HepG2 (cell line): ENCODE data around the gene AEBP1. TPM values are rescaled to one million over a fixed set of nuclear protein-coding genes. Genes with fewer than 3 reads are reported as not detected.

Experiments used
- ATAC-seq: fragments of 200-7000 bp; cut with Tn5 transposase; 3 replicates; pipeline ENCODE4 v1.9.1; 2020; ENCODE audit warnings: mild to moderate bottlenecking, moderate library complexity
- BruUV-seq: library from RNA; stranded (reverse); fragments of 400-500 nt; replicated peaks from 2 replicates; lab custom pipeline; 2021; lab: Mats Ljungman, UMichigan
- CTCF ChIA-PET: fragments of 300-600 bp; formaldehyde crosslinking; extraction: SDS; loops from one replicate; lab custom pipeline; 2021; ENCODE audit warnings: low total read pairs, inconsistent platforms, low intra/inter-chr PET ratio; lab: Yijun Ruan, JAX
- POLR2A ChIA-PET: fragments of 350-600 bp; sonication (Branson Sonifier 250); formaldehyde crosslinking; loops from one replicate; lab custom pipeline; 2020; ENCODE audit warnings: antibody characterized with exemption, inconsistent platforms; lab: Yijun Ruan, JAX
- DNase-seq: peaks from one replicate; pipeline ENCODE4 v3.0.0-alpha.2; 2015; ENCODE audit warnings: low spot score
- FAIRE-seq: peaks from 3 replicates; lab custom pipeline; 2011; peaks lifted over from hg19 to GRCh38; lab: Jason Lieb, UNC
- H2AFZ ChIP-seq: one replicate; pipeline ENCODE4 v1.6.1; 2011; ENCODE audit warnings: low read length, inconsistent platforms
- H3K27ac ChIP-seq: fragments of 300-600 bp; 3 replicates; pipeline ENCODE4 v1.8.0; 2011; ENCODE audit warnings: mixed run types, mild to moderate bottlenecking, mixed read lengths, low read length, inconsistent platforms; ENCODE audit not compliant: insufficient read depth; ENCODE audit errors: extremely low read length
- H3K27me3 ChIP-seq, 2 experiments: fragments of 200-600 bp in 1 of 2; 2 replicates in 1 of 2; 3 replicates in 1 of 2; pipeline versions ENCODE4 v1.6.0 to v1.8.0; 2011; ENCODE audit warnings: low read length in 2 of 2, mild to moderate bottlenecking in 2 of 2, moderate library complexity in 2 of 2, inconsistent platforms in 1 of 2; ENCODE audit not compliant: insufficient read depth in 2 of 2, control insufficient read depth in 1 of 2
- H3K36me3 ChIP-seq, 2 experiments: fragments of 200-600 bp in 1 of 2; replicated peaks in 1 of 2; 2 replicates in 1 of 2; 3 replicates in 1 of 2; pipeline versions ENCODE4 v1.5.1 to v1.8.0; 2011; ENCODE audit warnings: low read length in 2 of 2, inconsistent platforms in 1 of 2; ENCODE audit not compliant: insufficient read depth in 2 of 2, control insufficient read depth in 1 of 2
- H3K4me1 ChIP-seq: 2 replicates; pipeline ENCODE4 v1.5.1; 2012; ENCODE audit warnings: low read length, inconsistent platforms; ENCODE audit not compliant: insufficient read depth
- H3K4me2 ChIP-seq: 2 replicates; pipeline ENCODE4 v1.6.0; 2011; ENCODE audit warnings: low read depth, low read length, inconsistent platforms
- H3K4me3 ChIP-seq, 3 experiments: fragments of 200-600 bp in 1 of 3; sonication (generic), shearing (Covaris generic) in 1 of 3; replicated peaks in 1 of 3; 2 replicates each; pipeline ENCODE4 v1.5.1; 2011 to 2016; ENCODE audit warnings: low read length in 3 of 3, inconsistent platforms in 2 of 3, low read depth in 2 of 3, mild to moderate bottlenecking in 2 of 3, control low read depth in 1 of 3, mixed read lengths in 1 of 3; ENCODE audit not compliant: insufficient read depth in 1 of 3
- H3K79me2 ChIP-seq: one replicate; pipeline ENCODE4 v1.6.1; 2011; ENCODE audit warnings: low read length, inconsistent platforms; ENCODE audit not compliant: insufficient read depth
- H3K9ac ChIP-seq: 2 replicates; pipeline ENCODE4 v1.6.0; 2011; ENCODE audit warnings: mild to moderate bottlenecking, low read depth, low read length, inconsistent platforms; ENCODE audit not compliant: insufficient read depth
- H3K9me3 ChIP-seq: 2 replicates; pipeline ENCODE4 v1.5.1; 2012; ENCODE audit warnings: mild to moderate bottlenecking, low read length
- H4K20me1 ChIP-seq: 2 replicates; pipeline ENCODE4 v1.6.0; 2011; ENCODE audit warnings: inconsistent platforms, mild to moderate bottlenecking, low read length, moderate library complexity; ENCODE audit not compliant: insufficient read depth
- AKAP8 ChIP-seq: sonication (generic); formaldehyde crosslinking; IDR thresholded peaks from 2 replicates; pipeline ENCODE4 v1.5.1; 2020; ENCODE audit warnings: mild to moderate bottlenecking, missing genetic modification reagents
- HNRNPLL ChIP-seq: fragments of 200-400 bp; formaldehyde crosslinking; IDR thresholded peaks from 2 replicates; pipeline ENCODE4 v1.6.1; 2017; ENCODE audit warnings: mild to moderate bottlenecking, low read depth, low read length; ENCODE audit not compliant: poor library complexity, severe bottlenecking
- HNRNPUL1 ChIP-seq: fragments of 200-400 bp; formaldehyde crosslinking; IDR thresholded peaks from 2 replicates; pipeline ENCODE4 v1.6.1; 2017; ENCODE audit warnings: low read depth, mild to moderate bottlenecking, low read length, moderate library complexity
- KAT7 ChIP-seq: IDR thresholded peaks from 2 replicates; pipeline ENCODE4 v1.6.1; 2018; ENCODE audit warnings: borderline replicate concordance, missing compliant biosample characterization
- MLLT10 ChIP-seq: sonication (generic); formaldehyde crosslinking; IDR thresholded peaks from 2 replicates; pipeline ENCODE4 v1.4.0; 2020; ENCODE audit warnings: missing genetic modification reagents
- POLR2AphosphoS2 ChIP-seq: IDR thresholded peaks from 2 replicates; pipeline ENCODE4 v1.6.1; 2011; ENCODE audit warnings: low read depth, low read length, improper control_type of control experiment
- ZFP37 ChIP-seq: sonication (generic); formaldehyde crosslinking; IDR thresholded peaks from 2 replicates; pipeline ENCODE4 v1.4.0; 2020; ENCODE audit warnings: missing genetic modification reagents, borderline replicate concordance
- ZNF44 ChIP-seq: sonication (generic); formaldehyde crosslinking; IDR thresholded peaks from 2 replicates; pipeline ENCODE4 v1.5.1; 2020; ENCODE audit warnings: mild to moderate bottlenecking, missing genetic modification reagents
- ZSCAN25 ChIP-seq: sonication (generic); formaldehyde crosslinking; IDR thresholded peaks from 2 replicates; pipeline ENCODE4 v1.8.0; 2022; ENCODE audit warnings: mild to moderate bottlenecking, missing genetic modification reagents
- WGBS: methylation state at CpG from one replicate; pipeline ENCODE4 v1.1.6; 2017; ENCODE audit warnings: low lambda C conversion rate; 5-methylcytosine and 5-hydroxymethylcytosine counted together
- in situ Hi-C: cut with HindIII; loops from 2 replicates; pipeline ENCODE4 v1.10.0; 2017; ENCODE audit warnings: low pct_unique_long_range_greater_than_20kb; ENCODE audit not compliant: extremely low pct_ligation_motif_present
- intact Hi-C: fragments of 100-400 bp; cut with micrococcal nuclease; formaldehyde crosslinking; loops from one replicate; pipeline ENCODE4 v1.10.0; 2022; ENCODE audit not compliant: unreplicated experiment
- polyA plus RNA-seq, 8 experiments: library from polyadenylated mRNA; depleted of rRNA in 3 of 8; stranded (reverse) in 7 of 8; unstranded in 1 of 8; fragments of >200 nt; fragmentation: Illumina TruSeq in 4 of 8; extraction: Trizol in 4 of 8; gene quantifications; 2 replicates each; pipeline versions ENCODE4 v1.2.1 to v1.2.3, GENCODE V29; 2011 to 2016; ENCODE audit warnings: low read depth in 4 of 8, missing spikeins in 1 of 8, mixed read lengths in 1 of 8; ENCODE audit not compliant: insufficient read depth in 1 of 8
- total RNA-seq, 5 experiments: library from RNA; depleted of rRNA; stranded (reverse); fragments of >200 nt; fragmentation: Illumina TruSeq; extraction: Trizol; gene quantifications; 2 replicates each; pipeline ENCODE4 v1.2.3, GENCODE V29; 2016; ENCODE audit warnings: low read depth in 1 of 5
- TF ChIP-seq, protein P1 (sequence below): sonication (generic); formaldehyde crosslinking; IDR thresholded peaks from 2 replicates; pipeline ENCODE4 v1.8.0; 2022; ENCODE audit warnings: missing genetic modification reagents, mild to moderate bottlenecking, inconsistent platforms, borderline replicate concordance

Gene AEBP1
- total and polyA plus RNA-seq, 2 of the 13 experiments (the other 11 are each of a cell fraction or from before 2014, with no cell fraction given): 0.22 to 0.55 TPM

DNA sequence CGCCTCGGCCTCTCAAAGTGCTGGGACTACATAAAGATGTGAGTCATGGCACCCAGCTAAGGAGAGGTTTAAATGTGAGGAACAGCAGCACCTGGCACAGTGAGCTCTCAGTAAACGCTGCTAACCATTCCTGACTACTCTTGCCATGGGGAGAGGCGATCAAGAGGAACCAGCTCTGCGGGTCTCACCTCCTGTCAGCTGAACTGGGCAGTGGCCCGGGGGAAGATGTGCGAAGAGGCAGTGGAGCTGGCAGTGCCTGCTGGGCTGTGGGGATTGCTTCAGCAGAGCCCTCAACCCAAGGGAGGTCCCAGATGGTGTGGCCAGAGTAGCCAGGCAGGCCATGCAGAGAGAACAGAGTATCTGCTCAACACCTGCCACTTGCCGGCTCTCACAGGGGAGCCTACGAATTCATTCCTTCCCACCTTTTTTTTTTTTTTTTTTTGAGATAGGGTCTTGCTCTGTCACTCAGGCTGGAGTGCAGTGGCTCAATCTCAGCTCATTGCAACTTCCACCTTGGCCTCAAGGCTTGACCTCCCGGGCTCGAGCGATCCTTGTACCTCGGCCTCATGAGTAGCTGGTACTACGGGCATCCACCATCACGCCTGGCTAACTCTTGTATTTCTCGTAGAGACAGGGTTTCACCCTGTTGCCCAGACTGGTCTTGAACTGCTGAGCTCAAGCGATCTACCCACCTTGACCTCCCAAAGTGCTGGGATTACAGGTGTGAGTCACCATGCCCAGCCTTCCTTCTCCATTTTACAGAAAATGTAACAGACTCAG, 28.7 kb upstream of the AEBP1 start:
- no TSS peak for BruUV-seq
- no peak overlapping the region for H3K9ac ChIP-seq
- no peaks in the 10 kb centered on the region for H3K9me3 ChIP-seq
- POLR2A ChIA-PET: interaction anchor here (0.6 kb wide), 1 partner anchor 813 kb away, joined by 3 read pairs; no protein-coding TSS in a partner anchor
- TF ChIP-seq ZSCAN25 (CRISPR knock-in tag) (no peak), AKAP8 (CRISPR knock-in tag) (no peak), ZNF44 (CRISPR knock-in tag) (no peak), HNRNPUL1 (no peak), POLR2AphosphoS2 (no peak), KAT7 (no peak), HNRNPLL (no peak), ZFP37 (no peak), MLLT10 (CRISPR knock-in tag) (no peak)
- TF ChIP-seq, protein P1, sequence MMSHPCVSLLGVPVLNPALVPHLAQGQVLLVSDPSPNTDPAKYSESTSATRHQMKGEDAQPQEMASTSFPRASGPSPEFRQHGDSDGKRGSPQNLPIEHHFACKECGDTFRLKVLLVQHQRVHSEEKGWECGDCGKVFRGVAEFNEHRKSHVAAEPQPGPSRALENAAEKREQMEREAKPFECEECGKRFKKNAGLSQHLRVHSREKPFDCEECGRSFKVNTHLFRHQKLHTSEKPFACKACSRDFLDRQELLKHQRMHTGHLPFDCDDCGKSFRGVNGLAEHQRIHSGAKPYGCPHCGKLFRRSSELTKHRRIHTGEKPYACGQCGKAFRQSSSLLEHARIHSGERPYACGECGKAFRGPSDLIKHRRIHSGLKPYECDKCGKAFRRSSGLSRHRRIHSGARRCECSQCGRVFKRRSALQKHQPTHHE (CRISPR knock-in tag): no peak
- TF ChIP-seq, all 625 proteins: peak for 0
- intact Hi-C loops: no loop called here
- no peak for ATAC-seq
- 95% methylated on average over 13 of the region's 17 CpGs for WGBS
- Histone ChIP-seq H3K4me1 (peaks cover 23% of the 10 kb centered on the region), H3K27me3 (no peaks in the 10 kb centered on the region), H3K36me3 (peaks cover 10 to 29% of the 10 kb centered on the region in 2 experiments; a peak in 4 of 5 replicates), H3K79me2 (no peaks in the 10 kb centered on the region), H3K4me3 (no peak overlapping the region), H3K4me2 (no peak overlapping the region), H2AFZ (no peak overlapping the region), H3K27ac (no peak overlapping the region), H4K20me1 (no peaks in the 10 kb centered on the region)
- CTCF ChIA-PET: no interaction called here
- no peak for DNase-seq
- in situ Hi-C loops: no loop called here
- FAIRE-seq: no peak
